ENCODE measurements around the gene ZNF277. TPM values are rescaled to one million over a fixed set of nuclear protein-coding genes. Genes with fewer than 3 reads are reported as not detected.
A peak's percentile ranks its signal among the peaks of the same experiment; 100 is the strongest.

The ZNF277 gene
- total RNA-seq, 4 donors from 2014 or later, result 19.5 to 27.1 (median 25.7) TPM

DNA sequence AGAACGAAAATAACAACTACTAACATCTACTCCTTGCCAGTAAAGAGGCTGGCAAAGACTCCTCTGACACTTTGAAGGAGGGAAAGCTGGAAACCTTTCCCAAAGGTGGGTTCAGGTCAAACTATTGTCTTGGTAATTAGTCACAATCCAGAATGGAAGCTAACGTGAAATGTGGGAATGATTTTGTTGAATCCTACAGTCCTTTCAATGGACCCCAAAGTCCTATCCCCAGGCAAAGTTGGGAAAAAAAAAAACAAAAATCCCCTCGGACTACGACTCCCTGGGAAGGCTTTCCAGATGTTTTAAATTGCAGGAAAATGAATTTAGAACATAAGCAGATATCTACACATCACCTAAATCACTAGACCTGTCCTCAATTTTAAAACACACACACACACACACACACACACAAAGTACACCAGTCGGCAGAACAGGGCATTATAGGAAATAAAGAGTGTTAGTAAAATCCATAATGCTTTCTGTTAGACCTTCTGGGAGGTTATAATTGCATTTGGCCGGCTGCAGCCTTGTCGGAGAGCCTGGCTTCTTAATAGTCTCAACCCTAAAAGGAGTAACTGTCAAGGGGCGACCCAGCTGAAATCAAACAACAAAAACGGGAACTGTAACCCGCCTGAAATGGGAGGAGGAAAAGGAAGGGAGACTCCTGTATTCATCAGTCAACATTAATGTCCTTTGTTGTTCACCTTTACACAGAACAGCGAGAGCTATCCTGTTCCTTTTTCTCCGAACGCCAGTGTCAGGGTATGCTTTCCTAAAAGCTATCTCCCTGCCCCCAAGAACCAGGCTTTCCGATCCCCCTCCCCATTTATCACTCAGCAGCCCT, 1.8 kb upstream of the ZNF277 start:
- 3% methylated on average over 14 of the region's 14 CpGs for WGBS
- no peak for DNase-seq (ENCODE audit: extremely low spot score)
- TF ChIP-seq, protein P1, sequence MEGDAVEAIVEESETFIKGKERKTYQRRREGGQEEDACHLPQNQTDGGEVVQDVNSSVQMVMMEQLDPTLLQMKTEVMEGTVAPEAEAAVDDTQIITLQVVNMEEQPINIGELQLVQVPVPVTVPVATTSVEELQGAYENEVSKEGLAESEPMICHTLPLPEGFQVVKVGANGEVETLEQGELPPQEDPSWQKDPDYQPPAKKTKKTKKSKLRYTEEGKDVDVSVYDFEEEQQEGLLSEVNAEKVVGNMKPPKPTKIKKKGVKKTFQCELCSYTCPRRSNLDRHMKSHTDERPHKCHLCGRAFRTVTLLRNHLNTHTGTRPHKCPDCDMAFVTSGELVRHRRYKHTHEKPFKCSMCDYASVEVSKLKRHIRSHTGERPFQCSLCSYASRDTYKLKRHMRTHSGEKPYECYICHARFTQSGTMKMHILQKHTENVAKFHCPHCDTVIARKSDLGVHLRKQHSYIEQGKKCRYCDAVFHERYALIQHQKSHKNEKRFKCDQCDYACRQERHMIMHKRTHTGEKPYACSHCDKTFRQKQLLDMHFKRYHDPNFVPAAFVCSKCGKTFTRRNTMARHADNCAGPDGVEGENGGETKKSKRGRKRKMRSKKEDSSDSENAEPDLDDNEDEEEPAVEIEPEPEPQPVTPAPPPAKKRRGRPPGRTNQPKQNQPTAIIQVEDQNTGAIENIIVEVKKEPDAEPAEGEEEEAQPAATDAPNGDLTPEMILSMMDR (IDR thresholded peaks at IDR 0.05), result no peak
- TF ChIP-seq POLR2AphosphoS5 (IDR thresholded peaks at IDR 0.05) (no peak), POLR2A (IDR thresholded peaks at IDR 0.05; ENCODE audit: low read depth) (no peak), EP300 (IDR thresholded peaks at IDR 0.05) (no peak)
- Histone ChIP-seq H3K27ac (replicated peaks in 1 of 4) (peak overlapping the region; percentile 84 to 93 (median 88)), H3K9me3 (no peaks in the 10 kb centered on the region), H3K4me3 (peak overlapping the region; percentile 81 to 90 (median 86)), H3K27me3 (no peaks in the 10 kb centered on the region), H3K4me1 (peaks cover 15 to 35% (median 29%) of the 10 kb centered on the region in 4 donors), H3K36me3 (no peaks in the 10 kb centered on the region)
- intact Hi-C loops (cut with DNase I), result loop anchor here (10.0 kb wide), 3 partner anchors 70 to 250 kb away; partner anchors contain the start of gene IFRD1

DNA sequence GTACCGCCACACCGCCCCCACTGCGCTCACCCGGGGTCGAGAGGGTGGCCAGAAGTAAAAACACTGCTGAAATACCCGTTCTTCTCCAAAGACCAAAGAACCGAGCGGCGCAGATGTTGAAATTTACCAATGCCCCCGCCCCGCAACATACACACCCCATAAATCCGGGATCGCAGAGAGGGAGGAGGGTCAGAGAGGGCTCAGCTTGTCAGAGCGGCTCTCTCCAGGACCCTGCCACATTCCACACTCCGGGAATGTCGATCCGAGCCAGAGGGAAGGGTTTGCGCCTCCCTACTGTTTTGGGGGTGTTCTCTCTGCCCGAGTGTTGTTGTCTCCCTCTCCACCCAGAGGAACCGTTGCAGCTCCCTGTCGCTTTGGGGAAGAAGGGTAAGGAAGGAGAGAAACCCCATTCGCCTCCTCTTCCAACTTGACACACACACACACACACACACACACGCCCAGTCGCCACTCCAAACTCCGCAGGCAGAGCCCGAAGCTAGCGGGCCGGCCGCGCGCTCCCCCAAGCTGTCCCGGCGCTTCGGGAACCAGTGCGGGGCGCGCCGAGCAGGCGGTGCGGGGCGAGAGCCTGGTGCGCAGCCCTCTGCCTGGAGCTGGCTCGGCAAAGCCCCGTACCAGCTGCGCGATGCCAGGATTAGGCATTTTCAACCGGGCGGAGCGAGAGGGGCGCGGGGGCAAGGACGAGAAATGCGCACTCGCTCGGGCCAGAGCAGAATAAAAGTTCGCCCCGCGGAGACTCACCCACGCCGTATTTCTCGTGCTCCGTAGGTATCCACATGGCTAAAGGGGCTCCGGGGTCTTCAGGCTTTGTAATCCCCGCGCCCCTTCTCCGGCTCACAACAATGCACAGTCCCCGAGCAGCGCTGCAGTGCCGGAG, 905 bp upstream of the ZNF277 start:
- no peak for DNase-seq (ENCODE audit: extremely low spot score)
- Histone ChIP-seq H3K27me3 (no peaks in the 10 kb centered on the region), H3K27ac (replicated peaks in 1 of 4) (peak overlapping the region; percentile 84 to 93 (median 88)), H3K4me1 (peaks cover 15 to 35% (median 29%) of the 10 kb centered on the region in 4 donors), H3K9me3 (no peaks in the 10 kb centered on the region), H3K36me3 (no peaks in the 10 kb centered on the region), H3K4me3 (peak overlapping the region; percentile 81 to 90 (median 86))
- WGBS, result 0% methylated on average over 16 of the region's 69 CpGs
- intact Hi-C loops (cut with DNase I), result loop anchor here (10.0 kb wide), 3 partner anchors 71 to 249 kb away; partner anchors contain the start of gene IFRD1
- TF ChIP-seq POLR2AphosphoS5 (IDR thresholded peaks at IDR 0.05) (no peak), EP300 (IDR thresholded peaks at IDR 0.05) (no peak), POLR2A (IDR thresholded peaks at IDR 0.05; ENCODE audit: low read depth) (no peak)
- TF ChIP-seq, protein P1 (IDR thresholded peaks at IDR 0.05), result no peak

DNA sequence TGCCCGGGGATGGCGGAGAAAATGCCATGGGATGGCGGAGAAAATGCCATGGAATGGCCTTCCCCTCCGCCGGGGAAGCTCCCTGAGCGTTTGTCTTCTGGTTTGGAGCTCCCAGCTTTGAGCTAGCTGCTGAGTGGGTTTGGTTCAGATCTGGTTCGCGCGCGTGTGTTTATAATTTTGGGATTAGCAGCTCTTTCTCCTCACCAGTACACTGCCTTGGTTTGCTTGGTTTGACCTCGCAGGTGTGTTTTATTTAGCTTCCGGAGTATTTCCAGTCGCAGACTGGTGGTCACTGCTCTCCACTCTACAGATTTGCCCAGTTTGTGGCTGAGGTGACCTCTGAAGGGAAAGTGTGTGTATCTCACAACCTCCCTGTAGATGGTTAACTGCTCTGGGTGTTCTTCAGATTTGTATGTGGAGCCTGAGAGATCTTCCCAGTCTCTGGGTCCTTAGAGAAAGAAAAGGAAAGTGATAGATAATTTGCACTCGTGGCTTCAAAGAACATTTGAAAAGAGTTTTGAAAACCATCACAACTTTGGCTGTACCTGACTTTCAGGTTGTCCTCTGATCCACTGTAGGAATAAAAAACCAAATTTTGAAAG, 597 bp downstream of the ZNF277 start:
- DNase-seq (ENCODE audit: extremely low spot score), result no peak
- Histone ChIP-seq H3K36me3 (no peaks in the 10 kb centered on the region), H3K4me3 (peak overlapping the region; percentile 81 to 90 (median 86)), H3K4me1 (peaks cover 14 to 46% (median 41%) of the 10 kb centered on the region in 4 donors), H3K9me3 (no peaks in the 10 kb centered on the region), H3K27me3 (no peaks in the 10 kb centered on the region), H3K27ac (replicated peaks in 1 of 4) (peak overlapping the region; percentile 84 to 93 (median 88))
- TF ChIP-seq POLR2AphosphoS5 (IDR thresholded peaks at IDR 0.05) (no peak), EP300 (IDR thresholded peaks at IDR 0.05) (no peak), POLR2A (IDR thresholded peaks at IDR 0.05; ENCODE audit: low read depth) (no peak)
- TF ChIP-seq, protein P1 (IDR thresholded peaks at IDR 0.05), result no peak
- WGBS, result 2% methylated on average over 3 of the region's 14 CpGs
- intact Hi-C loops (cut with DNase I), result loop anchor here (10.0 kb wide), 3 partner anchors 72 to 248 kb away; partner anchors contain the start of gene IFRD1

- H3K27ac ChIP-seq (replicated peaks in 1 of 4), result peak overlapping the region in 1 of 4 donors; percentile 93
- peaks cover 7 to 48% (median 42%) of the 10 kb centered on the region in 4 donors for H3K4me1 ChIP-seq
- H3K9me3 ChIP-seq, result no peaks in the 10 kb centered on the region
- H3K4me3 ChIP-seq, result peak overlapping the region in 1 of 4 donors; percentile 81
- intact Hi-C loops (cut with DNase I), result loop anchor here (10.0 kb wide), 3 partner anchors 73 to 247 kb away; partner anchors contain the start of gene IFRD1
- no peaks in the 10 kb centered on the region for H3K36me3 ChIP-seq
- no peaks in the 10 kb centered on the region for H3K27me3 ChIP-seq
- TF ChIP-seq, protein P1 (IDR thresholded peaks at IDR 0.05), result no peak
- TF ChIP-seq POLR2AphosphoS5 (IDR thresholded peaks at IDR 0.05) (no peak), EP300 (IDR thresholded peaks at IDR 0.05) (no peak), POLR2A (IDR thresholded peaks at IDR 0.05; ENCODE audit: low read depth) (no peak)
- WGBS, result 90% methylated on average over 6 of the region's 6 CpGs
- DNase-seq (ENCODE audit: extremely low spot score), result no peak
Observed at GRCh38 chr7:112207765-112208164, 1.3 kb downstream of the ZNF277 start.

Measured in esophagus muscularis mucosa (tissue), 4 donors.